GM12865 (cell line): Measurements from ENCODE around the gene ADGRE3.
"Not testable (repeated sequence)": the region's sequence is repeated elsewhere in the genome, so short reads cannot be mapped to it uniquely, and the experiment has no call there.

Experiments used
- DNase-seq: peaks from one replicate; pipeline ENCODE4 v3.0.0; 2010; ENCODE audit warnings: low read depth
- H3K4me3 ChIP-seq: 2 replicates; pipeline ENCODE4 v1.5.1; 2011; ENCODE audit warnings: mild to moderate bottlenecking, low read depth, low read length, control low read depth
- CTCF ChIP-seq: IDR thresholded peaks from 2 replicates; pipeline ENCODE4 v1.5.1; 2011; ENCODE audit warnings: low read length, control low read depth, low read depth, inconsistent platforms; ENCODE audit not compliant: insufficient read depth; ENCODE audit errors: missing control alignments

ADGRE3 gene

GRCh38 chr19:14629557-14629956, 45.1 kb downstream of the ADGRE3 start:
- DNase-seq: no peak
- TF ChIP-seq CTCF: no peak
- H3K4me3 ChIP-seq: no peak overlapping the region

- not testable (repeated sequence) for DNase-seq
Measured at GRCh38 chr19:14624491-14624890, 50.2 kb downstream of the ADGRE3 start.

GRCh38 chr19:14619404-14619803, 55.2 kb downstream of the ADGRE3 start:
- no peak for DNase-seq
- H3K4me3 ChIP-seq: no peak overlapping the region
- no peak for TF ChIP-seq CTCF

More at GRCh38 chr19:14624491-14624890, 50.2 kb downstream of the ADGRE3 start:
- not testable (repeated sequence) for H3K4me3 ChIP-seq

GRCh38 chr19:14616407-14616806, 58.2 kb downstream of the ADGRE3 start:
- H3K4me3 ChIP-seq: no peak overlapping the region
- no peak for TF ChIP-seq CTCF
- DNase-seq: no peak

- H3K4me3 ChIP-seq: no peak overlapping the region
- no peak for DNase-seq
- no peak for TF ChIP-seq CTCF
Measured at GRCh38 chr19:14615623-14616022, 59.0 kb downstream of the ADGRE3 start.

GRCh38 chr19:14614099-14614412, 60.6 kb downstream of the ADGRE3 start:
- TF ChIP-seq CTCF: no peak
- DNase-seq: peak; percentile 24
- no peak overlapping the region for H3K4me3 ChIP-seq

- DNase-seq, H3K4me3 ChIP-seq: not testable (repeated sequence)
Measured at GRCh38 chr19:14613399-14614098, 61.1 kb downstream of the ADGRE3 start.

GRCh38 chr19:14612657-14613056, 62.0 kb downstream of the ADGRE3 start:
- no peak overlapping the region for H3K4me3 ChIP-seq
- DNase-seq: no peak
- no peak for TF ChIP-seq CTCF

GRCh38 chr19:14612242-14612641, 62.4 kb downstream of the ADGRE3 start:
- not testable (repeated sequence) for H3K4me3 ChIP-seq, DNase-seq
